HG03097 (cell line): ENCODE results near the gene NAPA.

Experiments used
- ATAC-seq: cut with Tn5 transposase; IDR thresholded peaks from one replicate; pipeline ENCODE4 v1.9.1; 2021; ENCODE audit not compliant: unreplicated experiment, low FRiP score

Gene NAPA

GRCh38 chr19:47526798-47527197, 11.9 kb upstream of the NAPA start:
- ATAC-seq = no peak

- no peak for ATAC-seq
Measured at GRCh38 chr19:47523473-47523872, 8.6 kb upstream of the NAPA start.

DNA sequence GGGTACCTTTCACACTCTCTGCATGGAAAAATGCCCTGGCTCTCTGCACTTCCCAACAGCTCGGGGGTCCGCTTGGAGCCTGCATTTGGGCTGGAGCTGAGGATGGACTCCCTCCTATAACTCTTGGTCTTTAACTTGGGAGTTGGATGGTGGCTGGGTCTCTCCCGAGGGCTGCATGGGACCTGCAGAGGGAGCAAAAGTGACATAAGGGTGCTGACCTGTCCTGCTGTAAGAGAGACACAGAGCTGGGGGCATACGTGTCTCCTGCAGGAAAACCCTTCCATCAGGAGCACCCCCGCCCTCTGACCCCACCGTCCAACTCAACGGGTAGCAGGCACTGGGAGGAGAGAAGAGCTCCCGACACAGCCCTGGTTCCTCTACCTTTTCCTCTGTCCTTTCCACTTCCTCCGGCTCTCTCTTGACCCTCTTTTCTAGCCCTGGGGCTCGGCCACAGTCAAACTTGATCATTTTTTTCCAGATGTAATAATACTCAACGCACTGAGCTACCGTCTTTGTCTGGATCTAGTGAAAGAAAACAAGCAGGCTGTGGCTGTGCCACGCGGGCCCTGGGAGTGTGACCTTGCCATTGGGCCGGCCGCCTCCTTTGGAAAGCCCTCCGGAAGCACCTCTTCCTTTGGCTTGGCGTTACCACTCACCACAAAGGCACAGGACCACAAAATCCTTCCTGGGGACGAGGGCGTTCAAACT, 6.8 kb upstream of the NAPA start:
- no peak for ATAC-seq

GRCh38 chr19:47520839-47521238, 6.0 kb upstream of the NAPA start:
- ATAC-seq = no peak

DNA sequence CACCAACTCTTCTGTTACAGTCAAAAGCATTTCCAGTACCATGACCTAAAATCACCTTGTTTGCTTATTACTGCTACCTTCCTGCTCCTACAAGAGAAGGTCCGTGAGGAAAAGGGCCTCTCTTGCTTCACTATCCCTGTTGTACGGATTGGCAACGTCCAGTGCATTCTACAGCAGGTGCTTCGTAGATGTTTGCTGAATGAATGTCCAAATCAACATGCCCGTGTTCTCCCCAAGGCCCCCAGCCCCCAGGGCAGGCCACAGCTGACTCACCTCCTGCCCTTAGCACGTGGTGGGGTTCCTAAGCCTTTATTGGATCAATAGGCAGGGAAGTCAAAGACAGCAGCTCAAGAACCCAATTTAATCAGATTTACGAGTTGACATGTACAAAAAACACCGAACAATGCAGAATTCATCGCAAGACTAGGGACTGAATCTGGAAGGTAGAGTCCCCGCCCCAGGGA, 5.5 kb upstream of the NAPA start:
- ATAC-seq = no peak

DNA sequence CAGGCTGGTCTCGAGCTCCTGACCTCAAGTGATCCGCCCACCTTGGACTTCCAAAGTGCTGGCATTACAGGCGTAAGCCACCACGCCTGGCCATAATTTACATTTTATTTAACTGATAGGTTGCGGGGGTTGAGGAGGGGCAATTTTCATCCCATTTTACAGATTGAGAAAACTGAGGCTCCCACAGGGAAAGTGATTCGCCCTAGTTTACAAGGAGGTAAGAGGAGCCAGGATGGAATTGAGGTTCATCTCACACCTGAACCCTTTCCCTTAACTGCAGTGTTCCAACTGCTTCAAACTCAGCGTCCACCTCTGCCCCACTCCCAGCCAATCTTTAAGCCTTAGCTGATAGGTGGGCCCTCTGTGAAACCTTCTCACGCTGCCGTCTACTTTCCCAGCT, 4.0 kb upstream of the NAPA start:
- no peak for ATAC-seq

- no peak for ATAC-seq
Measured at GRCh38 chr19:47518139-47518538, 3.3 kb upstream of the NAPA start.

DNA sequence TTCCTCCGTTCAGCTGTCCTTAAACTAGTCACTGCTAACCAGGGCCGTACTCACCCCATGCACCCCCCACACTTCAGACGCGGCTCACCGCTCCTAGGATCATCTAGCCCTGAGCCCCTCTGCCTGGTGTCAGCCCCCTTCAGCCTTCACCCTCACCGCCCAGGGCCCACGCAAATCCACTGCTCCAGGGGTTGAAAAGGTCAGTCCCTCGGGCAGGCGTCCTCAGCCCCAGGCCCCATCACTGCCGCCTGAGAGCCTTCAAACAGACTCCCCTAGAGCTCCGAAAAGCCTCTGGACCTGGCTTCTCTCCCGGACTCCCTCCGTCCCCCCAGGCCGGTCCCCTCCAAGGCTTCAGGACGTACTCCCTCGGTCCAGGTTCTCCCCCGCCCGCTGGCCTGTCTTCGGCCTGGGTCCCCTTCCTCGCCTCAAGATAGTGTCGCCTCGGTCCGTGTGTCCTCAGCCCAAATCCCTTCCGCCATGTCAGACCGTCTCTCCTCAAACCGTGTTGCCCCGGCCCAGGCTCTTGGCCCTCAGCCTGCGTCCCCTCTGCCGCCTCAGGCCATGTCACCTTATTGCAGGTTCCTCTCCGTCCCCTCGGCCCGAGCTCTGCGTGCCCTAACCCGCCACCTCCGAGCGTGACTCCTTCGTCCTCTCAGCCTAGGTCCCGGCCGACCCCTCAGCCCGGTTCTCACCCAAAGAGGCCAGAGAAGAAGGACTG, 553 bp downstream of the NAPA start:
- ATAC-seq = peak; percentile 4

- no peak for ATAC-seq
Measured at GRCh38 chr19:47512948-47513319, 1.9 kb downstream of the NAPA start.

DNA sequence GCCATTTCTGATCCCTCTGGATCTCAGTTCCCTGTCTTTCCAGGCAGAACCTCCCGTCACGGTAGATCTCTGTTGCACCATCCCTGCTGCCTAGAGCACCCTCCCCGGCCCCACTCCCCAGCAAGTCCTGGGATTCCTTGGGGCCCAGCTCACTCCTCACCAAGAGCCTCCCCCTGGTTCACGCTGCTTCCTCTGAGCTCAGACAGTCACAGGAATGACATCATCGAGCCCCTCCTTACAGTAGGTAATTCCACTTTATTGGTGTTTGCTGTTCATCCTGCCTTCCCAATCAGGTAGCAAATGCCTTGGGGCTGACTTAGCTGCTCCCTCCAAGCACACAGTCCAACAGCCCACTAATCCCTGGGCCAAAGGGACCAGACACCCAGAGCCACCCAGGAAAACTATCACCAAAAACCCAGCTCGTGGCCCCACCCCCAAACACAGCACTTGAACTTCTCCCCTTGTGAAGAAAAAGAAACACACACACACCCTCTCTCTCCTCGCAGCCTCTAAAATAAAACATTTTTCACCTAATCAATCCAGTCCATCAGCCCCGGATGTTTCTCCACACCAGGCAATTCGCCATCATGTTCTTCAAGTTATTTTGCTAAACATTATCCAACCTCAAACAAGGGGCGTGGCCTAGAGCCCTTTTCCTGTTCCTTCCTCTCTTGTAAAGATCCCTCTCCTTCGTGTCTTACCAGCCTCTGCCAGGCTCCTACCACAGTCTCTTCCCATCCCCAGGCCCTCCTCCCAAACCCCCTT, 2.5 kb downstream of the NAPA start:
- no peak for ATAC-seq

DNA sequence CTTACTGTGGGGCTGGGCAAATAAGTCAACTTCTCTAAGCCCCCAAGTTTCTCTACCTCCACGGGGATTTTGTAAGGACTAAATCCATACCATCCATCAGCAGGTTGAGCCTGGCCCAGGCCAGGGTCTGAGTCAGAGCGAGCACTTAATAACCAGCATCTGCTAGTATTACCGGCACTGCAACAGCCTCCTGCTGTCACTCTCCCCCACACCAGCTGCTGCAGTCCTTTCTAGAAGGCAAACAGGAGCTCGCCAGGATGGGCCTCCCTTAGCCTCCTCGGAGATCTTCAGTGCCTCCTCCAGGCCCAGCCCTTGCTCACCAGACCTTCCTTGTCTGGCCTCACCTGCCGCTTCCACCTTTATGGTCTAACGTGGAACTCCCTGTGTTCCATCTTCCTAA, 3.2 kb downstream of the NAPA start:
- no peak for ATAC-seq

- no peak for ATAC-seq
Measured at GRCh38 chr19:47511128-47511517, 3.7 kb downstream of the NAPA start.

DNA sequence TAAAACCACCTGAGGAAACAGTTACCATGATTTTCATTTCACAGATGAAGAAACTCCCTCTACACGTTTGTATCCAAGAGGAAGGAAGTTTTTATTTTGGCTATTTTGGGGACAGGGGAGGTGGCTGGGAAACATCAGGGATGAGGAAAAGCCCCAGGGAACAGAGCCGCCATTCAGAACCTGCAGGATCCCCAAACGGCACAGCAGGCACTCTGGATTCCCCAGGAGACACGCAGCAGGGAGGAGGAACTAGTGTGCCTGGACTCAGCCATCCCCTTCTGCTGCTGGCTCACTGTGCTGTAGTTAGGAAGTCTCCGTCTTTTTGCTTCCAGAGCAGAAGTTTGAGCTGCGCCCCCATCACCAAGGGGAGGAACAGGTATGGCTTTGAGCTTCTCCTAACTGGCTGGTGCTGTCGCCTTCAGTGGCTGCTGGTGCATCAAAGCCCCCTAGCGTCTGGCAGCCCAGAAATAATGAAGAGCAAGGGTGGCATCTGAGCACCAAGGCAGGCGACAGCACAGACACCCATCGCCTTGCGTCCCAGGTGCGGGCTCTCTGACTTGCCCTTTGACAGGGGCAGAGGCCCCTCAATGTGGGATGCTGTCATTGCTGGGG, 4.2 kb downstream of the NAPA start:
- no peak for ATAC-seq

- no peak for ATAC-seq
Measured at GRCh38 chr19:47509973-47510372, 4.9 kb downstream of the NAPA start.

GRCh38 chr19:47509170-47509847, 5.6 kb downstream of the NAPA start:
- ATAC-seq = no peak

- ATAC-seq = no peak
Measured at GRCh38 chr19:47508721-47509120, 6.1 kb downstream of the NAPA start.

- ATAC-seq = no peak
Measured at GRCh38 chr19:47507924-47508553, 6.8 kb downstream of the NAPA start.

GRCh38 chr19:47507012-47507411, 7.9 kb downstream of the NAPA start:
- ATAC-seq = no peak

- no peak for ATAC-seq
Measured at GRCh38 chr19:47506459-47506858, 8.4 kb downstream of the NAPA start.

GRCh38 chr19:47505506-47505905, 9.4 kb downstream of the NAPA start:
- ATAC-seq = no peak
